ENCODE results near the gene CCR9. TPM values are rescaled to one million over a fixed set of nuclear protein-coding genes. Genes with fewer than 3 reads are reported as not detected.

Gene CCR9
- total RNA-seq, 4 donors from 2014 or later, result 2.1 to 7.4 (median 3.7) TPM

DNA sequence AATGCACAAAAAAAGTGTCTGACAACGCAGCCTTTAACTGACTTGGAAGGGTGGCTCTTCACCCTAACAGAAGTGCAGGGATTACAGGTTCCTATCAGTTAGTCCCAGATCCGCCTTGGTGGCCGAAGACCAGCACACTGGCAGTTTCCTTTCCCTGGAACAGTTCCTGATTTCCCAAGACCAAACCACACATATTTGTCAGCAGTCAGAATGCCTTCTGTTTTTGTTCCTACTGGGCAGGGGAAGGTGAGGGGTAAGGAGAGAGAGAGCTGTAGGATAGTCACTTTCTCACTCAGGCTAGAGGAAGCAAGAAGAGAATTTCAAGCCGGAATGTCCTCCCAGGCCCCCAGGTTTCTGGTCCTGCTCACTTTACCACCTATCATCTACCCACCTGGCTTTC lies 66.1 kb downstream of the CCR9 start:
- no peaks in the 10 kb centered on the region for H3K9me3 ChIP-seq
- no peaks in the 10 kb centered on the region for H3K27me3 ChIP-seq
- DNase-seq, result no peak
- H3K4me3 ChIP-seq, result no peak overlapping the region
- TF ChIP-seq, protein P1, sequence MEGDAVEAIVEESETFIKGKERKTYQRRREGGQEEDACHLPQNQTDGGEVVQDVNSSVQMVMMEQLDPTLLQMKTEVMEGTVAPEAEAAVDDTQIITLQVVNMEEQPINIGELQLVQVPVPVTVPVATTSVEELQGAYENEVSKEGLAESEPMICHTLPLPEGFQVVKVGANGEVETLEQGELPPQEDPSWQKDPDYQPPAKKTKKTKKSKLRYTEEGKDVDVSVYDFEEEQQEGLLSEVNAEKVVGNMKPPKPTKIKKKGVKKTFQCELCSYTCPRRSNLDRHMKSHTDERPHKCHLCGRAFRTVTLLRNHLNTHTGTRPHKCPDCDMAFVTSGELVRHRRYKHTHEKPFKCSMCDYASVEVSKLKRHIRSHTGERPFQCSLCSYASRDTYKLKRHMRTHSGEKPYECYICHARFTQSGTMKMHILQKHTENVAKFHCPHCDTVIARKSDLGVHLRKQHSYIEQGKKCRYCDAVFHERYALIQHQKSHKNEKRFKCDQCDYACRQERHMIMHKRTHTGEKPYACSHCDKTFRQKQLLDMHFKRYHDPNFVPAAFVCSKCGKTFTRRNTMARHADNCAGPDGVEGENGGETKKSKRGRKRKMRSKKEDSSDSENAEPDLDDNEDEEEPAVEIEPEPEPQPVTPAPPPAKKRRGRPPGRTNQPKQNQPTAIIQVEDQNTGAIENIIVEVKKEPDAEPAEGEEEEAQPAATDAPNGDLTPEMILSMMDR (IDR thresholded peaks at IDR 0.05), result no peak
- TF ChIP-seq POLR2A (IDR thresholded peaks at IDR 0.05), result no peak
- H3K27ac ChIP-seq, result peak overlapping the region in 1 of 4 donors; percentile 80
- H3K36me3 ChIP-seq, result peaks cover 0 to 86% (median 0%) of the 10 kb centered on the region in 3 donors
- H3K4me1 ChIP-seq, result peaks cover 0 to 5% (median 0%) of the 10 kb centered on the region in 4 donors

Small RNA genes within 50 kb of the gene (small RNA-seq; reads per million reads assigned to genes)
- 0 reads per million in 2 donors for gene RF00019

Other genes with a start within 250 kb of the CCR9 start
- 10 to 100 TPM; 42.0 to 79.2 (median 59.2) TPM for gene SACM1L, start 197.1 kb upstream of the CCR9 start, total RNA-seq
- gene SLC6A20, start 90.0 kb upstream of the CCR9 start, total RNA-seq, result 100 to 1,000 TPM in 1 of 4 donors, 10 to 100 TPM in 2, not detected in 1; 62.9 to 106 (median 88.3) TPM
- gene LZTFL1, start 44.4 kb upstream of the CCR9 start, total RNA-seq, result 10 to 100 TPM in 2 of 4 donors, 1 to 10 TPM in 2; 4.9 to 30.5 (median 9.9) TPM
- 1 to 10 TPM in 3 of 4 donors, not detected in 1; 1.7 to 3.6 (median 2.5) TPM for gene CXCR6, start 56.9 kb downstream of the CCR9 start, total RNA-seq
- gene FYCO1, start 109.3 kb downstream of the CCR9 start, total RNA-seq, result 10 to 100 TPM; 35.8 to 51.2 (median 43.8) TPM
- not detected for gene XCR1, start 140.9 kb downstream of the CCR9 start, total RNA-seq